Measurements from ENCODE around the gene TBXAS1.

GRCh38 chr7:139992353-139993044 is 163.4 kb downstream of the TBXAS1 start:
- TF ChIP-seq, protein P1, sequence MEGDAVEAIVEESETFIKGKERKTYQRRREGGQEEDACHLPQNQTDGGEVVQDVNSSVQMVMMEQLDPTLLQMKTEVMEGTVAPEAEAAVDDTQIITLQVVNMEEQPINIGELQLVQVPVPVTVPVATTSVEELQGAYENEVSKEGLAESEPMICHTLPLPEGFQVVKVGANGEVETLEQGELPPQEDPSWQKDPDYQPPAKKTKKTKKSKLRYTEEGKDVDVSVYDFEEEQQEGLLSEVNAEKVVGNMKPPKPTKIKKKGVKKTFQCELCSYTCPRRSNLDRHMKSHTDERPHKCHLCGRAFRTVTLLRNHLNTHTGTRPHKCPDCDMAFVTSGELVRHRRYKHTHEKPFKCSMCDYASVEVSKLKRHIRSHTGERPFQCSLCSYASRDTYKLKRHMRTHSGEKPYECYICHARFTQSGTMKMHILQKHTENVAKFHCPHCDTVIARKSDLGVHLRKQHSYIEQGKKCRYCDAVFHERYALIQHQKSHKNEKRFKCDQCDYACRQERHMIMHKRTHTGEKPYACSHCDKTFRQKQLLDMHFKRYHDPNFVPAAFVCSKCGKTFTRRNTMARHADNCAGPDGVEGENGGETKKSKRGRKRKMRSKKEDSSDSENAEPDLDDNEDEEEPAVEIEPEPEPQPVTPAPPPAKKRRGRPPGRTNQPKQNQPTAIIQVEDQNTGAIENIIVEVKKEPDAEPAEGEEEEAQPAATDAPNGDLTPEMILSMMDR (IDR thresholded peaks at IDR 0.05), result no peak
- TF ChIP-seq EP300 (IDR thresholded peaks at IDR 0.05), result no peak
- no peak for TF ChIP-seq POLR2A (IDR thresholded peaks at IDR 0.05; ENCODE audit: low read depth)

All from esophagus muscularis mucosa (tissue), 4 donors.